HTERT RPE-1 (cell line): ENCODE measurements around the gene NYAP2.

Experiments used
- in situ Hi-C: fragments of 300-500 bp; cut with MboI; formaldehyde crosslinking; loops from 4 replicates; pipeline ENCODE4 v1.14.3; 2020; ENCODE audit warnings: low sequenced_read_pairs

NYAP2 gene

GRCh38 chr2:225479386-225479785 lies 79.9 kb downstream of the NYAP2 start:
- in situ Hi-C loops = no loop called here

DNA sequence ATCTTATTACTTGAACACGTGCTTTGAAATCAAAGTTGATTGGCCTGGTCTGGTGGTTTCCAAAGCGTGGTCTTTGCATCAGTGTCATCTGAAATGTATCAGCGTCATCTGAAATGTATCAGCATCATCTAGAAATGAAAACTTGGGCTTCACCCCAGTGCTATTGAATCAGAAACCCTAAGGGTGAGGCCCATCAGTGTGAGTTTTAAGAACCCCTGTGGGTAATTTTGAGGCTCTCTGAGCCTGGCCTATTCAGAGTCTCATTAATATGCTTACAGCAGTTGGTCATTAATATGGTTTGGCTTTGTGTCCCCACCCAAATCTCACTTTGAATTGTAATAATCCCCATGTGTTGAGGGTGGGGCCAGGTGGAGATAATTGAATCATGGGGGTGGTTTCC lies 85.2 kb downstream of the NYAP2 start:
- in situ Hi-C loops = no loop called here

DNA sequence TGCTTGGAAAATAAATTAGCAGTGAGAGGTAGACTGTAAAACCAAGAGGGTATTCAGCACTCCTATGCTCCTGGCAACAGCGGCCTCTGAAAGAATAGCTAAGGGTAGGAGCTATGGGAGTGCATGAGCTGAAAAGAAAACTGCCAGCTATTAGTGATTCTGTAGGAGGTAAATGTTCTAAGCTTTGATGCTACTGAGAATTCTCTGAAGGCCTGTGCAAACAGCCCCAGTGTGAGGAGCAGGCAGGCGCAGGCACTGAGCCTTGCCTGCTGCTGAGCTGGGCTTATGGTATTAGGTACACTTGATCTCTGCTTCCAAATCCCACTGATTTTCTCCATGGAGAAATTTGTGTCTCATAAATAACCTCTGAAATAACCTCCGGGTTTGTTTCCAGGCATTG lies 86.7 kb downstream of the NYAP2 start:
- in situ Hi-C loops = no loop called here

- in situ Hi-C loops = no loop called here
These were observed 88.4 kb downstream of the NYAP2 start for GRCh38 chr2:225487878-225488416.

DNA sequence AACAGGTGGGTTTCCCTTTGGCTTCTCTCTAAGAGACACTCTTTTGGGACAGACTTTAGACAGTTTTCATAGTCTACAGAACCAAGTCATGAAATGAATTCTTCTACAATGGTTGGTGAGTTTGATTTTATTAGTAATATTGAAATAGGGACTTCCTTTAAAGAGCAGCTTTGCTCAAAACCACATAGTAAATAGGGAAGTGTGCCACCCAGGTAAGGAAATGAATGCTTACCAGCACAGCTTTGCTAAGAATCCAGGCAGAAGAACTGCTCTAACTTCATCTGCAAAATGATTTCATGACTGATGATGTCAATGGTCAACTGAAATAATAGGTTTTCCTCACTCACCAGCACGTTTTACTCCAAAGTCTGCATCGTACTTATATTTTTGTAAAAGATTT lies 89.2 kb downstream of the NYAP2 start:
- in situ Hi-C loops = no loop called here

DNA sequence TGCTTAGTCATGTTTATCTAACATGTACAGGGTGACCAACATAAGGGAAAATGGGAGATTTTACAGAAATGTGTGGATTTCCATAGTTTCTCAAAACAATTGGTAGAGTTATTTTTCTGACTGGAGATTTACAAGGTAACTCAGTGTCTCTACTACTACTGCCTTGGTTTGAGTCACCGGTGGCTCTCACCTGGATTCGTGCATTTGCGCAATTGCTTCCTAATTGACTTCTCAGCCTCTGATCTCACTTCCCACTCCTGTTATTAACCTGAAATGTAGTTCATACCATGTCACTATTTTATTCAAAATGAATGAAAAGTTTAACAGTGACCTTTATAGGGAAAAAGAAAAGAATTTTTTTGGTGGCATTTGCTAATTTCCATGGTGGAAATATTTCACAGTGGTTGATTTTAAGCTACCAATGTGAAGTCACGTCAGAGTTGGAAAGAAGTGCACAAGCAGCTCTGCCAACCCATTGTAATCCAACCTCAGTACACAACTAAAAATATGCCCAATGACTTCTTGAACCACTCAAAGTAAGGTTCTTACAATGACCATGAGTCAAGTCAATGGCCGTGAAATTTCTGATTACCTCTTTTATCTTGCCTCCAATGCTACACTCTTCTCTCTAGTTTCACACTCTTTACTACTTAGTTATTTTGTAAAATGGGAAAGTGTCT lies 94.0 kb downstream of the NYAP2 start:
- in situ Hi-C loops = no loop called here

DNA sequence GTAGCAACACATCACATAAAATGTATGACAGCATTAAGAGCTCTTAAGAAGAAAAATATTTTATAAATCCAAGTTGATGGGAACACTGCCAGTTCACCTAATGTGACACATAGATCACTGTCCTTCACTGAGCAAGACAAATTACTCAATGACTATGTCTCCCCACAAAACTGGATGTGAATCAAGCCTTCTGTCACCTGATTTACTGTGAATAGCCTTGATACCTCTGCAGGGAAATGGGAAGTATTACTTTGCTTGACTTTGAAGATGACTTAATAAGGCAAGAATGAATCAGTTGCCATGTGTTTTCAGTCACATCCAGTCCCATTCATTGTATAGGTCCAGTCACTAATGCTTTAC lies 94.6 kb downstream of the NYAP2 start:
- in situ Hi-C loops = no loop called here

DNA sequence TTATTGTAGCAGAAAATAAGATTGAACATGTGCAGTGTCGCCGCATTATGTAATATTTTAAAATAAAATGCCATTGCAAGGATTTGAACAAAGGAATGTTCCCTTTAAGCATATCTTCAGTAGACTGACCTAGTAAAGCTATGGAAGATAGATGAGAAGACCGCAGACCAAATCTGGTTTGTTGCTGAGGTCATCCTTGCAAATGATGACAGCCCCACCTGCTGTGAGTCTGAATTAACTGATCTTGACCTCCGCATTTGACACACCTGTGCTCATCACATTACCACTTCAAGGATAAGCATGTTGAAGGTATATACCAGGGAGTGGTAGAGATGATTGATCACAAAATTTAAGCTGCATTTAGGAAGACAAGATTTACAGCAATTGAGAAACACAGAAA lies 96.2 kb downstream of the NYAP2 start:
- in situ Hi-C loops = no loop called here

DNA sequence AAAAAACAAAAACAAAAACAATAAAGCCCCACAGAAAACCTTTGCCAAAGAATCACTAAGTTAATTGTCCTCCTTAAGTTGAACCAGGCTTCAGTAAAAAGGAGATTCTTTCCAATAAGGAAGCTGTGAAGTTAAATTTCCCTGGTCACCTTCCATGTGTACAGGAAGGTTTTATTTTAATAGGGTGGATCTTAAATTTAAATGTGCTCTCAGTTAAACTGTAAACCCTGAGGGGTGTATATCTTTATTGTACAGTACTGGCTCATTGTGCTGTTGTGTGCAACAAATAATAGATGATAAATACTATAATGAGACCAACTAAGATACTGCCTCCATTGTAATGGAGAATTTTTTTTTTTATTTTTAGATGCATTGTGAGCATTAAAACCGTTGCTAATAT lies 97.1 kb downstream of the NYAP2 start:
- in situ Hi-C loops = no loop called here

DNA sequence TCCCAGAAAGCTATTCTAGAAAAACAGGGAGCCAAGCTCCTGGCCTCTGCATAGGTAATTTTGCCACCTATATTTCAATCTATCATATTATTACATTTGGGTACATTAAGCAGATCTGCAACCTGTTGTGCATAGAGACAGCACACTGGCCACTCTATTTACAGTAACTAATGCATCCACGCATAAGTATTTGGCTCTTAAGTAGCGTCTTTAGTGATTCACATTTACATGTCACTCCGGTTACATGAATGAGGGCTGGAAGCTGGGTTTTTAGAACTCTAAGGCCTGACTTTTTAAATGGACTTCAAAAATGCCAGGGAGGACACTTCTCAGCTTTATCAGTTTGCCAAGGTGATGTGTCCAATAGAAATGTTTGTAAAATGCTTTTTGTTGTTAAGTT lies 97.7 kb downstream of the NYAP2 start:
- in situ Hi-C loops = no loop called here

GRCh38 chr2:225501022-225501421 lies 101.5 kb downstream of the NYAP2 start:
- in situ Hi-C loops = no loop called here

DNA sequence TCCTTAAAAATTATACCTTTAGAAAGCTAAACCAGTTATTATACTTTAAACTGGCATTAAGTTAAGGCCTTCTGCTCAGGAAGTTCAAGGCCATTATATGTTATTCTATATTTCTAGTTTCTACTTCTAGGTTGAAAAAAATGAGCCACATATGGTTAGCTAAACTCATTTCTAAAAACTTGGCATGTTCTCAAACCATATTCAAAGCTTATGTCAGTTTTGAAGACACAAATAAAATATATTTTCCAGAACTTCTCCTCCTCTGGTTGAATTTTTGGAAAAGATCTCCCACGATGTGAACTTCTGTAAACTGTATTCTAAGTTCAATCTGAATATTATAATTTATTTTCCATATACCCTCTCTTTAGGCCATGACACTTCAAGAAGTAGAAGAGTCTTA lies 103.5 kb downstream of the NYAP2 start:
- in situ Hi-C loops = no loop called here

DNA sequence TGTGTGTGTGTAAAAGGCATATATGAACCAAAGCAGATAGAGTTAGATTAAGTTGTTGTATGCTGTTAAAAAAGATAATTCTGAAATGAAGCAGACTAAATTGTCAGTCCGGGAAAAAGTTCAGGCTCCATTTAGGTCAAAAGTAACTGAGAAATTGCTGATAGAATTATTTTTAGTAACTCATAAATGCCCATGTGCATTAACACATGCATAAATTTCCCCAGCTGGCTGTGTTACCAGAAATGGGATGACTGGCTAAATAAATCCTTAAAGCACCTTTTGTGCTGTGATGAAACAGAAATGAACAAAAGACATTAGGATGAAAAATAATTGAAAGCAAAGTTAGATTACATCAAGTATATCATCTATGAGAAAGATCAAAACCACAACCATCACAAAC lies 111.3 kb downstream of the NYAP2 start:
- in situ Hi-C loops = no loop called here

- in situ Hi-C loops = no loop called here
These were observed 113.0 kb downstream of the NYAP2 start for GRCh38 chr2:225512469-225512868.

- in situ Hi-C loops = no loop called here
These were observed 113.5 kb downstream of the NYAP2 start for GRCh38 chr2:225512876-225513540.

GRCh38 chr2:225515033-225515432 lies 115.5 kb downstream of the NYAP2 start:
- in situ Hi-C loops = no loop called here

- in situ Hi-C loops = no loop called here
These were observed 127.4 kb downstream of the NYAP2 start for GRCh38 chr2:225526760-225527390.

GRCh38 chr2:225531559-225531958 lies 132.0 kb downstream of the NYAP2 start:
- in situ Hi-C loops = no loop called here

- in situ Hi-C loops = no loop called here
These were observed 132.6 kb downstream of the NYAP2 start for GRCh38 chr2:225532096-225532495.

DNA sequence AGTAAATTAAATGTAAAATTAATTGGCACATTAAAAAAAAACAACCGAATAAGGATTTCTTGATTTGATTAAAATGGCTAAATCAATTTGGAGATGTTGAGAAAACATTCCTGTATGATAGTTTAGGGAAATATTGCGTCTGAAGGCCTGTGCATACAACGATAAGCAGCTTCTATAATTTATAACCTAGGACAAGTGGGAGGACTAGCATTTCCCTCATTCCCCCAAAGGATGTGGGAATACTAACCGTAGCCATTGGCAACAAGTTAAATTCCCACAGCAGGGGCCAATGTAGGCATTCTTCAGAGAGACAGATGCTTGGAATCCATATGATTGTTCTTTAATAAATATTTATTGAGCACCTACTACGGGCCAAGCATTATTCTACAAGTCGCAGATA lies 134.5 kb downstream of the NYAP2 start:
- in situ Hi-C loops = no loop called here

GRCh38 chr2:225534697-225535096 lies 135.2 kb downstream of the NYAP2 start:
- in situ Hi-C loops = no loop called here

- in situ Hi-C loops = no loop called here
These were observed 136.5 kb downstream of the NYAP2 start for GRCh38 chr2:225536036-225536435.
